SK-N-SH treated with all-trans-retinoic acid at 6 μM for 48 hours (cell line): Measurements from ENCODE around the gene LGALS3BP.

ENCODE experiments used
- BACH2 ChIP-seq: fragments of 250-450 bp; sonication (Bioruptor Pico); IDR thresholded peaks from 2 replicates; pipeline ENCODE4 v1.9.0; 2021; ENCODE audit warnings: mild to moderate bottlenecking, borderline replicate concordance
- CREB5 ChIP-seq: fragments of 250-450 bp; sonication (Bioruptor Pico); IDR thresholded peaks from 2 replicates; pipeline ENCODE4 v1.5.1; 2020; ENCODE audit warnings: low read depth, mild to moderate bottlenecking, moderate library complexity
- ISL1 ChIP-seq: fragments of 250-450 bp; sonication (Bioruptor Pico); IDR thresholded peaks from 2 replicates; pipeline ENCODE4 v2.1.2; 2022; ENCODE audit warnings: mild to moderate bottlenecking, moderate library complexity
- OSR1 ChIP-seq: fragments of 250-450 bp; sonication (Bioruptor Pico); IDR thresholded peaks from 2 replicates; pipeline ENCODE4 v1.8.0; 2022; ENCODE audit warnings: moderate library complexity, mild to moderate bottlenecking, inconsistent platforms
- PATZ1 ChIP-seq: fragments of 250-450 bp; sonication (Bioruptor Pico); IDR thresholded peaks from 2 replicates; pipeline ENCODE4 v1.8.0; 2020; ENCODE audit warnings: mild to moderate bottlenecking, moderate library complexity, borderline replicate concordance
- PPARA ChIP-seq: fragments of 250-450 bp; sonication (Bioruptor Pico); IDR thresholded peaks from 2 replicates; pipeline ENCODE4 v1.5.0; 2020; ENCODE audit warnings: mild to moderate bottlenecking, borderline replicate concordance
- RARB ChIP-seq: fragments of 250-450 bp; sonication (Bioruptor Pico); IDR thresholded peaks from 2 replicates; pipeline ENCODE4 v1.8.0; 2021; ENCODE audit warnings: mild to moderate bottlenecking, moderate library complexity
- TCF4 ChIP-seq: fragments of 250-450 bp; sonication (Bioruptor Pico); IDR thresholded peaks from 2 replicates; pipeline ENCODE4 v1.8.0; 2021; ENCODE audit warnings: mild to moderate bottlenecking, moderate library complexity, borderline replicate concordance
- ZFP3 ChIP-seq: fragments of 250-450 bp; sonication (Bioruptor Pico); IDR thresholded peaks from 2 replicates; pipeline ENCODE4 v1.5.0; 2020; ENCODE audit warnings: mild to moderate bottlenecking, moderate library complexity
- ZNF70 ChIP-seq: fragments of 450-650 bp; formaldehyde crosslinking; IDR thresholded peaks from 2 replicates; pipeline ENCODE4 v1.5.0; 2020; ENCODE audit warnings: mild to moderate bottlenecking, moderate library complexity

- TF ChIP-seq PATZ1 (CRISPR knock-in tag) (no peak), OSR1 (CRISPR knock-in tag) (no peak), CREB5 (CRISPR knock-in tag) (no peak), ZFP3 (CRISPR knock-in tag) (no peak), ISL1 (CRISPR knock-in tag) (no peak), ZNF70 (no peak), PPARA (CRISPR knock-in tag) (no peak), BACH2 (CRISPR knock-in tag) (no peak), RARB (CRISPR knock-in tag) (no peak), TCF4 (no peak)
Measured at GRCh38 chr17:79018370-79018695, 38.6 kb upstream of the LGALS3BP start.
